ENCODE data around the gene SERBP1.

The SERBP1 gene

DNA sequence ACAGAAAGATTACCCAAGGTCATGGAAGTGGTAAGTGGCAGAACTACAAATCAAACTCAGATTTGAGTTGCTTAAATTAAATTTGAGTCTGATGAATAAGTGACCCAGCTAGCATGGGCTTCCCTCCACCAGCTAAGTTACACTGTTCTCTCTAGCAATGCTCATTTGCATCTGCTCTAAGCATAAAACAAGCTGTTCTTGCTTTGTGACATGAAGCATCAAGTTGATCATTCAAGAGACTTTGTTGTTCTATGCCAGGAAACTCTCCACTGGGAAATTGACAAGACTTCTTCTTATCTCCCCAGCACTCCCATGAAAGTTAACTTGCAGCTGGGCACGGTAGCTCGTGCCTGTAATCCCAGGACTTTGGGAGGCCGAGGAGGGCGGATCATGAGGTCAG, 49.0 kb downstream of the SERBP1 start:
- no peak overlapping the region for H3K4me2 ChIP-seq (ENCODE audit: low read length)
- no peaks in the 10 kb centered on the region for H3K4me1 ChIP-seq (ENCODE audit: control insufficient read depth, low read length)
- no peaks in the 10 kb centered on the region for H3K27me3 ChIP-seq (ENCODE audit: control insufficient read depth, low read length)
- no peak overlapping the region for H3K4me3 ChIP-seq (ENCODE audit: low read length)
- H3K79me2 ChIP-seq (ENCODE audit: control insufficient read depth, low read length): no peaks in the 10 kb centered on the region
- H3F3A ChIP-seq (ENCODE audit: control insufficient read depth, insufficient read depth): no peaks in the 10 kb centered on the region
- H3K9me3 ChIP-seq (ENCODE audit: control insufficient read depth, insufficient read depth, low read length): peaks cover 23% of the 10 kb centered on the region; the same call in 1 of the 2 replicates
- TF ChIP-seq, protein P1, sequence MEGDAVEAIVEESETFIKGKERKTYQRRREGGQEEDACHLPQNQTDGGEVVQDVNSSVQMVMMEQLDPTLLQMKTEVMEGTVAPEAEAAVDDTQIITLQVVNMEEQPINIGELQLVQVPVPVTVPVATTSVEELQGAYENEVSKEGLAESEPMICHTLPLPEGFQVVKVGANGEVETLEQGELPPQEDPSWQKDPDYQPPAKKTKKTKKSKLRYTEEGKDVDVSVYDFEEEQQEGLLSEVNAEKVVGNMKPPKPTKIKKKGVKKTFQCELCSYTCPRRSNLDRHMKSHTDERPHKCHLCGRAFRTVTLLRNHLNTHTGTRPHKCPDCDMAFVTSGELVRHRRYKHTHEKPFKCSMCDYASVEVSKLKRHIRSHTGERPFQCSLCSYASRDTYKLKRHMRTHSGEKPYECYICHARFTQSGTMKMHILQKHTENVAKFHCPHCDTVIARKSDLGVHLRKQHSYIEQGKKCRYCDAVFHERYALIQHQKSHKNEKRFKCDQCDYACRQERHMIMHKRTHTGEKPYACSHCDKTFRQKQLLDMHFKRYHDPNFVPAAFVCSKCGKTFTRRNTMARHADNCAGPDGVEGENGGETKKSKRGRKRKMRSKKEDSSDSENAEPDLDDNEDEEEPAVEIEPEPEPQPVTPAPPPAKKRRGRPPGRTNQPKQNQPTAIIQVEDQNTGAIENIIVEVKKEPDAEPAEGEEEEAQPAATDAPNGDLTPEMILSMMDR (IDR thresholded peaks at IDR 0.05; ENCODE audit: low read depth, low read length, poor library complexity, severe bottlenecking): no peak
- TF ChIP-seq EZH2phosphoT487 (IDR thresholded peaks at IDR 0.05; ENCODE audit: borderline replicate concordance, low read length): no peak
- no peak overlapping the region for H3K27ac ChIP-seq (ENCODE audit: low read depth, low read length)
- no peaks in the 10 kb centered on the region for H3K9me2 ChIP-seq (replicated peaks; ENCODE audit: control insufficient read depth, low read length)
- H4K20me1 ChIP-seq (ENCODE audit: control insufficient read depth, insufficient read depth, low read depth, low read length): no peaks in the 10 kb centered on the region
- H3K36me3 ChIP-seq (ENCODE audit: control insufficient read depth, low read length): no peaks in the 10 kb centered on the region

- Histone ChIP-seq H4K20me1 (ENCODE audit: control insufficient read depth, insufficient read depth, low read depth, low read length) (no peaks in the 10 kb centered on the region), H3K4me1 (ENCODE audit: control insufficient read depth, low read length) (no peaks in the 10 kb centered on the region), H3K4me2 (ENCODE audit: low read length) (no peak overlapping the region), H3K27ac (ENCODE audit: low read depth, low read length) (no peak overlapping the region), H3F3A (ENCODE audit: control insufficient read depth, insufficient read depth) (no peaks in the 10 kb centered on the region), H3K36me3 (ENCODE audit: control insufficient read depth, low read length) (no peaks in the 10 kb centered on the region), H3K27me3 (ENCODE audit: control insufficient read depth, low read length) (no peaks in the 10 kb centered on the region), H3K9me2 (replicated peaks; ENCODE audit: control insufficient read depth, low read length) (no peaks in the 10 kb centered on the region), H3K9me3 (ENCODE audit: control insufficient read depth, insufficient read depth, low read length) (no peaks in the 10 kb centered on the region), H3K79me2 (ENCODE audit: control insufficient read depth, low read length) (no peaks in the 10 kb centered on the region), H3K4me3 (ENCODE audit: low read length) (no peak overlapping the region)
- TF ChIP-seq EZH2phosphoT487 (IDR thresholded peaks at IDR 0.05; ENCODE audit: borderline replicate concordance, low read length): no peak
- TF ChIP-seq, protein P1 (IDR thresholded peaks at IDR 0.05; ENCODE audit: low read depth, low read length, poor library complexity, severe bottlenecking): no peak
These were observed 52.9 kb downstream of the SERBP1 start for GRCh38 chr1:67377253-67377652.

DNA sequence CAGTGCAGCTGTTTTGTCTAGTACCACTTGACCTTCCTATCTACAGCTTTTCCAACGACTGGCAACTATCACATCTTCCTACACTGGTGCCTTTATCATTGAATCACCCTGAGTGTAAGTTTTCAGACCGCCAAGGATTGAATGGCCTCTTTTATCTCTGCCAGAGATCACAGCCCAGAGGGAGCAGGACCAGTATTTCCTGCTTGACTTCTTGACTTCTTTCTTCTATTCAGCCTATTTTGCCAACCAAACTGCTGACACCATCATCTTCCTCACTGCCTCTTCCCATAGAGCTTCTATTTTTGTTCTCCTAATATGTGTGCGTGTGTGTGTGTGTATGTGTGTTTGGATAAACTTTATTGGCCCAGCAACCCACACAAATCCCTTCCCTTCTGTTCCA, 53.8 kb downstream of the SERBP1 start:
- no peak overlapping the region for H3K4me2 ChIP-seq (ENCODE audit: low read length)
- TF ChIP-seq, protein P1 (IDR thresholded peaks at IDR 0.05; ENCODE audit: low read depth, low read length, poor library complexity, severe bottlenecking): no peak
- TF ChIP-seq EZH2phosphoT487 (IDR thresholded peaks at IDR 0.05; ENCODE audit: borderline replicate concordance, low read length): no peak

DNA sequence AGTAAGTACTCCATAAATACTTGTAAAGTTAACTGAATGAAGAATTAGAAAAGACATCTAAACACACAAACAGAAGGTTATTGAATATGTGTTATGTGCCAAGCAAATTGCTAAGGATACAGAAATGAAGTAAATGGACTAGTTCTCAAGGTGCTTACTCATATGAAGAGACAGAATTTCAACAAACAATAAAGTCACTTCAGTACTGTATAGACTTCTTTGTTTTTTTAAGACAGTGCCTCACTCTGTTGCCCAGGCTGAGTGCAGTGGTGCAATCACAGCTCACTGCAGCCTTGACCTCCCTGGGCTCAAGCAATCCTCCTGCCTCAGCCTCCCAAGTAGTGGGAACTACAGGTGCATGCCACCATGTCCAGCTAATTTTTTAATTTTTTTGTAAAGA, 57.3 kb downstream of the SERBP1 start:
- no peak overlapping the region for H3K4me3 ChIP-seq (ENCODE audit: low read length)
- no peaks in the 10 kb centered on the region for H4K20me1 ChIP-seq (ENCODE audit: control insufficient read depth, insufficient read depth, low read depth, low read length)
- no peaks in the 10 kb centered on the region for H3K36me3 ChIP-seq (ENCODE audit: control insufficient read depth, low read length)
- no peaks in the 10 kb centered on the region for H3K4me1 ChIP-seq (ENCODE audit: control insufficient read depth, low read length)
- H3K9me3 ChIP-seq (ENCODE audit: control insufficient read depth, insufficient read depth, low read length): no peaks in the 10 kb centered on the region
- H3F3A ChIP-seq (ENCODE audit: control insufficient read depth, insufficient read depth): no peaks in the 10 kb centered on the region
- no peak overlapping the region for H3K4me2 ChIP-seq (ENCODE audit: low read length)
- H3K27ac ChIP-seq (ENCODE audit: low read depth, low read length): no peak overlapping the region
- TF ChIP-seq EZH2phosphoT487 (IDR thresholded peaks at IDR 0.05; ENCODE audit: borderline replicate concordance, low read length): no peak
- TF ChIP-seq, protein P1 (IDR thresholded peaks at IDR 0.05; ENCODE audit: low read depth, low read length, poor library complexity, severe bottlenecking): no peak
- no peaks in the 10 kb centered on the region for H3K9me2 ChIP-seq (replicated peaks; ENCODE audit: control insufficient read depth, low read length)
- H3K79me2 ChIP-seq (ENCODE audit: control insufficient read depth, low read length): no peaks in the 10 kb centered on the region
- no peaks in the 10 kb centered on the region for H3K27me3 ChIP-seq (ENCODE audit: control insufficient read depth, low read length)

More for the DNA sequence above, 53.8 kb downstream of the SERBP1 start:
- Histone ChIP-seq H3K36me3 (ENCODE audit: control insufficient read depth, low read length) (no peaks in the 10 kb centered on the region), H3K9me3 (ENCODE audit: control insufficient read depth, insufficient read depth, low read length) (no peaks in the 10 kb centered on the region), H4K20me1 (ENCODE audit: control insufficient read depth, insufficient read depth, low read depth, low read length) (no peaks in the 10 kb centered on the region), H3K79me2 (ENCODE audit: control insufficient read depth, low read length) (no peaks in the 10 kb centered on the region), H3K27me3 (ENCODE audit: control insufficient read depth, low read length) (no peaks in the 10 kb centered on the region), H3K9me2 (replicated peaks; ENCODE audit: control insufficient read depth, low read length) (no peaks in the 10 kb centered on the region), H3K4me3 (ENCODE audit: low read length) (no peak overlapping the region), H3F3A (ENCODE audit: control insufficient read depth, insufficient read depth) (no peaks in the 10 kb centered on the region), H3K4me1 (ENCODE audit: control insufficient read depth, low read length) (no peaks in the 10 kb centered on the region), H3K27ac (ENCODE audit: low read depth, low read length) (no peak overlapping the region)
